Measurements from ENCODE around the gene POU6F2. TPM values are rescaled to one million over a fixed set of nuclear protein-coding genes. Genes with fewer than 3 reads are reported as not detected.

The POU6F2 gene
- total and polyA plus RNA-seq, 2 donors (not counting 1 experiment from before 2014, with no cell fraction given): 0.47 TPM; not detected in 1

- Histone ChIP-seq H3K4me1 (ENCODE audit: control insufficient read depth in 2 of 2, insufficient read depth in 2 of 2, low read length in 2 of 2) (no peaks in the 10 kb centered on the region), H3K9me3 (ENCODE audit: control extremely low read depth in 1 of 3, control insufficient read depth in 2 of 3, insufficient read depth in 1 of 3, low read length in 2 of 3) (peaks cover 0 to 2% (median 0%) of the 10 kb centered on the region in 3 donors), H3K4me2 (replicated peaks; ENCODE audit: low read depth, low read length, poor library complexity, severe bottlenecking) (no peak overlapping the region), H3K4me3 (ENCODE audit: control extremely low read depth in 1 of 5, extremely low read depth in 1 of 5, insufficient read depth in 1 of 5, low read depth in 2 of 5, low read length in 4 of 5) (no peak overlapping the region), H3K9ac (ENCODE audit: low read length) (no peak overlapping the region), H3K79me2 (ENCODE audit: control insufficient read depth, insufficient read depth, low read length) (no peaks in the 10 kb centered on the region), H3K36me3 (replicated peaks in 1 of 2; ENCODE audit: control extremely low read depth in 1 of 2, control insufficient read depth in 1 of 2, extremely low read depth in 1 of 2, insufficient read depth in 2 of 2, low read length in 1 of 2) (no peaks in the 10 kb centered on the region), H2AFZ (ENCODE audit: insufficient read depth, low read depth, low read length, poor library complexity, severe bottlenecking) (no peak overlapping the region), H3K27ac (ENCODE audit: low read length in 2 of 2) (no peak overlapping the region), H3K27me3 (replicated peaks in 1 of 4; ENCODE audit: control extremely low read depth in 1 of 4, control insufficient read depth in 3 of 4, insufficient read depth in 4 of 4, low read length in 3 of 4) (no peaks in the 10 kb centered on the region), H4K20me1 (ENCODE audit: control insufficient read depth, insufficient read depth, low read length, poor library complexity, severe bottlenecking) (no peaks in the 10 kb centered on the region)
- ATAC-seq (ENCODE audit: low read depth): no peak
- no peak overlapping the region for H3K27ac Mint-ChIP-seq
- peaks cover 3% of the 10 kb centered on the region for H3K9me3 Mint-ChIP-seq (ENCODE audit: insufficient read depth)
- H3K4me1 Mint-ChIP-seq: no peaks in the 10 kb centered on the region
- no CpG with 5 or more reads among the region's 1 CpG for WGBS (ENCODE audit: insufficient coverage)
- TF ChIP-seq EZH2 (IDR thresholded peaks at IDR 0.05; ENCODE audit: borderline replicate concordance, insufficient read depth, low read depth, low read length, poor library complexity, severe bottlenecking) (no peak), CTCF (IDR thresholded peaks at IDR 0.05) (no peak)
- ChIA-PET CTCF (no interaction called here), POLR2A (no interaction called here)
- H3K27me3 Mint-ChIP-seq: peaks cover 4% of the 10 kb centered on the region
- intact Hi-C loops (cut with micrococcal nuclease): no loop called here
- H3K4me3 Mint-ChIP-seq: no peak overlapping the region
- no peak for DNase-seq
Observed at GRCh38 chr7:39056153-39056552, 78.4 kb downstream of the POU6F2 start.

GRCh38 chr7:39062811-39063210, 85.1 kb downstream of the POU6F2 start:
- TF ChIP-seq CTCF (IDR thresholded peaks at IDR 0.05): no peak
- TF ChIP-seq EZH2 (IDR thresholded peaks at IDR 0.05; ENCODE audit: borderline replicate concordance, insufficient read depth, low read depth, low read length, poor library complexity, severe bottlenecking): no peak
- WGBS (ENCODE audit: insufficient coverage): 86% methylated on average over 3 of the region's 4 CpGs
- no peaks in the 10 kb centered on the region for H3K4me1 Mint-ChIP-seq

More at GRCh38 chr7:39062811-39063210, 85.1 kb downstream of the POU6F2 start:
- no peak overlapping the region for H3K27ac Mint-ChIP-seq
- POLR2A ChIA-PET: no interaction called here
- CTCF ChIA-PET: no interaction called here
- Histone ChIP-seq H3K4me1 (ENCODE audit: control insufficient read depth in 2 of 2, insufficient read depth in 2 of 2, low read length in 2 of 2) (no peaks in the 10 kb centered on the region), H4K20me1 (ENCODE audit: control insufficient read depth, insufficient read depth, low read length, poor library complexity, severe bottlenecking) (no peaks in the 10 kb centered on the region), H3K4me3 (ENCODE audit: control extremely low read depth in 1 of 5, extremely low read depth in 1 of 5, insufficient read depth in 1 of 5, low read depth in 2 of 5, low read length in 4 of 5) (no peak overlapping the region), H3K9ac (ENCODE audit: low read length) (no peak overlapping the region), H2AFZ (ENCODE audit: insufficient read depth, low read depth, low read length, poor library complexity, severe bottlenecking) (no peak overlapping the region), H3K4me2 (replicated peaks; ENCODE audit: low read depth, low read length, poor library complexity, severe bottlenecking) (no peak overlapping the region), H3K9me3 (ENCODE audit: control extremely low read depth in 1 of 3, control insufficient read depth in 2 of 3, insufficient read depth in 1 of 3, low read length in 2 of 3) (no peaks in the 10 kb centered on the region), H3K79me2 (ENCODE audit: control insufficient read depth, insufficient read depth, low read length) (no peaks in the 10 kb centered on the region), H3K36me3 (replicated peaks in 1 of 2; ENCODE audit: control extremely low read depth in 1 of 2, control insufficient read depth in 1 of 2, extremely low read depth in 1 of 2, insufficient read depth in 2 of 2, low read length in 1 of 2) (no peaks in the 10 kb centered on the region), H3K27me3 (replicated peaks in 1 of 4; ENCODE audit: control extremely low read depth in 1 of 4, control insufficient read depth in 3 of 4, insufficient read depth in 4 of 4, low read length in 3 of 4) (no peaks in the 10 kb centered on the region), H3K27ac (ENCODE audit: low read length in 2 of 2) (no peak overlapping the region)
- peaks cover 4% of the 10 kb centered on the region for H3K27me3 Mint-ChIP-seq
- peaks cover 3% of the 10 kb centered on the region for H3K9me3 Mint-ChIP-seq (ENCODE audit: insufficient read depth)
- no peak overlapping the region for H3K4me3 Mint-ChIP-seq
- DNase-seq (no peak), ATAC-seq (ENCODE audit: low read depth) (no peak)
- intact Hi-C loops (cut with micrococcal nuclease): no loop called here
